Measurements from ENCODE around the gene PAK4. TPM values are rescaled to one million over a fixed set of nuclear protein-coding genes. Genes with fewer than 3 reads are reported as not detected.

Gene PAK4
- total RNA-seq, 2 experiments from 2014 or later, result 9.8 to 11.5 TPM

GRCh38 chr19:39082167-39082566 is 43.4 kb upstream of the PAK4 start:
- DNase-seq (no peak), ATAC-seq (no peak)
- intact Hi-C loops (cut with micrococcal nuclease), result no loop called here
- no peak for TF ChIP-seq CTCF (IDR thresholded peaks at IDR 0.05)
- ChIA-PET POLR2A (no interaction called here), CTCF (interaction anchor here (1.0 kb wide), 1 partner anchor 28 kb away, joined by 3 read pairs; no protein-coding TSS in a partner anchor)
- no peaks in the 10 kb centered on the region for H3K9me3 Mint-ChIP-seq
- no peak overlapping the region for H3K27ac Mint-ChIP-seq
- peaks cover 36% of the 10 kb centered on the region for H3K27me3 Mint-ChIP-seq
- peaks cover 14% of the 10 kb centered on the region for H3K4me1 Mint-ChIP-seq (ENCODE audit: low read depth)
- H3K4me3 Mint-ChIP-seq, result no peak overlapping the region
- H3K36me3 Mint-ChIP-seq (ENCODE audit: low read depth), result no peaks in the 10 kb centered on the region

- H3K36me3 Mint-ChIP-seq (ENCODE audit: low read depth), result no peaks in the 10 kb centered on the region
- intact Hi-C loops (cut with micrococcal nuclease), result no loop called here
- no peaks in the 10 kb centered on the region for H3K9me3 Mint-ChIP-seq
- ChIA-PET CTCF (interaction anchor here (0.7 to 1.0 kb wide), 2 partner anchors 27 to 121 kb away, joined by 3 read pairs; no protein-coding TSS in a partner anchor), POLR2A (no interaction called here)
- no peak overlapping the region for H3K27ac Mint-ChIP-seq
- TF ChIP-seq CTCF (IDR thresholded peaks at IDR 0.05), result no peak
- H3K4me1 Mint-ChIP-seq (ENCODE audit: low read depth), result peaks cover 14% of the 10 kb centered on the region
- peaks cover 36% of the 10 kb centered on the region for H3K27me3 Mint-ChIP-seq
- DNase-seq (no peak), ATAC-seq (no peak)
- H3K4me3 Mint-ChIP-seq, result peak overlapping the region; percentile 62
These were observed 42.6 kb upstream of the PAK4 start for GRCh38 chr19:39082745-39083598.

- ATAC-seq (no peak), DNase-seq (no peak)
- Mint-ChIP-seq H3K9me3 (no peaks in the 10 kb centered on the region), H3K27ac (no peak overlapping the region), H3K4me3 (peak overlapping the region; percentile 62), H3K4me1 (ENCODE audit: low read depth) (peaks cover 14% of the 10 kb centered on the region), H3K36me3 (ENCODE audit: low read depth) (no peaks in the 10 kb centered on the region), H3K27me3 (peaks cover 36% of the 10 kb centered on the region)
- intact Hi-C loops (cut with micrococcal nuclease), result no loop called here
- TF ChIP-seq CTCF (IDR thresholded peaks at IDR 0.05), result no peak
- CTCF ChIA-PET, result no interaction called here
- POLR2A ChIA-PET, result no interaction called here
These were observed 42.0 kb upstream of the PAK4 start for GRCh38 chr19:39083599-39083982.

- no peak for TF ChIP-seq CTCF (IDR thresholded peaks at IDR 0.05)
- ChIA-PET CTCF (no interaction called here), POLR2A (no interaction called here)
- Mint-ChIP-seq H3K36me3 (ENCODE audit: low read depth) (no peaks in the 10 kb centered on the region), H3K4me1 (ENCODE audit: low read depth) (peaks cover 14% of the 10 kb centered on the region), H3K27ac (no peak within 1 kb of the TSS), H3K4me3 (peak within 1 kb of the TSS; percentile 62), H3K9me3 (no peaks in the 10 kb centered on the region), H3K27me3 (peaks cover 34% of the 10 kb centered on the region)
- ATAC-seq (peak; percentile 80), DNase-seq (peak; percentile 44)
- intact Hi-C loops (cut with micrococcal nuclease), result no loop called here
These were observed 41.4 kb upstream of the PAK4 start, which contains the start of gene ACP7 for GRCh38 chr19:39083983-39084731. Gene ACP7 (plus strand): TSS chr19:39084368. CDS start chr19:39085270, 902 bp downstream.

- no peak overlapping the region for H3K27ac Mint-ChIP-seq
These were observed 40.9 kb upstream of the PAK4 start for GRCh38 chr19:39084732-39085080.

More at GRCh38 chr19:39084732-39085080, 40.9 kb upstream of the PAK4 start:
- H3K4me3 Mint-ChIP-seq, result no peak overlapping the region
- peaks cover 34% of the 10 kb centered on the region for H3K27me3 Mint-ChIP-seq
- POLR2A ChIA-PET, result no interaction called here
- ATAC-seq, result peak; percentile 20
- DNase-seq, result no peak
- intact Hi-C loops (cut with micrococcal nuclease), result no loop called here
- no peaks in the 10 kb centered on the region for H3K36me3 Mint-ChIP-seq (ENCODE audit: low read depth)
- peaks cover 14% of the 10 kb centered on the region for H3K4me1 Mint-ChIP-seq (ENCODE audit: low read depth)
- CTCF ChIA-PET, result no interaction called here
- TF ChIP-seq CTCF (IDR thresholded peaks at IDR 0.05), result no peak
- no peaks in the 10 kb centered on the region for H3K9me3 Mint-ChIP-seq

All from activated CD8-positive, alpha-beta T cell treated with anti-CD3 and anti-CD28 coated beads for 36 hours (primary cell).